ENCODE data around the gene ITGA6. TPM values are rescaled to one million over a fixed set of nuclear protein-coding genes. Genes with fewer than 3 reads are reported as not detected.
A peak's percentile ranks its signal among the peaks of the same experiment; 100 is the strongest.

Gene ITGA6
- polyA plus RNA-seq, 1 experiment: 14.8 TPM

GRCh38 chr2:172464400-172465129 is 37.2 kb downstream of the ITGA6 start:
- no peaks in the 10 kb centered on the region for H3K9me3 ChIP-seq (ENCODE audit: control insufficient read depth, insufficient read depth, low read length)
- ChIA-PET POLR2A (no interaction called here), CTCF (interaction anchor here (0.6 to 6.1 kb wide), 14 partner anchors 9 to 888 kb away, joined by 3 to 88 read pairs (median 4); no protein-coding TSS in a partner anchor)
- H3K27ac ChIP-seq (ENCODE audit: low read depth, low read length): no peak overlapping the region
- no peak for DNase-seq (ENCODE audit: low read depth, low spot score)
- H3K27me3 ChIP-seq (ENCODE audit: control insufficient read depth, insufficient read depth, low read length): no peaks in the 10 kb centered on the region
- H3K4me3 ChIP-seq (ENCODE audit: low read depth, low read length): no peak overlapping the region
- TF ChIP-seq CTCF (IDR thresholded peaks at IDR 0.05; ENCODE audit: low read depth, low read length): no peak

GRCh38 chr2:172465417-172466334 is 38.3 kb downstream of the ITGA6 start:
- Histone ChIP-seq H3K4me3 (ENCODE audit: low read depth, low read length) (peak overlapping the region; percentile 44), H3K27me3 (ENCODE audit: control insufficient read depth, insufficient read depth, low read length) (no peaks in the 10 kb centered on the region), H3K9me3 (ENCODE audit: control insufficient read depth, insufficient read depth, low read length) (no peaks in the 10 kb centered on the region), H3K27ac (ENCODE audit: low read depth, low read length) (no peak overlapping the region)
- POLR2A ChIA-PET: no interaction called here
- CTCF ChIA-PET: interaction anchor here (0.6 to 6.1 kb wide), 40 partner anchors 8 to 946 kb away, joined by 3 to 88 read pairs (median 4); no protein-coding TSS in a partner anchor
- peak; percentile 72 for DNase-seq (ENCODE audit: low read depth, low spot score)
- peak; percentile 86 for TF ChIP-seq CTCF (IDR thresholded peaks at IDR 0.05; ENCODE audit: low read depth, low read length)

- DNase-seq (ENCODE audit: low read depth, low spot score): no peak
- no peaks in the 10 kb centered on the region for H3K9me3 ChIP-seq (ENCODE audit: control insufficient read depth, insufficient read depth, low read length)
- ChIA-PET CTCF (interaction anchor here (0.8 to 6.1 kb wide), 11 partner anchors 8 to 761 kb away, joined by 3 to 88 read pairs (median 5); no protein-coding TSS in a partner anchor), POLR2A (no interaction called here)
- H3K27ac ChIP-seq (ENCODE audit: low read depth, low read length): no peak overlapping the region
- no peak overlapping the region for H3K4me3 ChIP-seq (ENCODE audit: low read depth, low read length)
- H3K27me3 ChIP-seq (ENCODE audit: control insufficient read depth, insufficient read depth, low read length): no peaks in the 10 kb centered on the region
- TF ChIP-seq CTCF (IDR thresholded peaks at IDR 0.05; ENCODE audit: low read depth, low read length): no peak
Measured at GRCh38 chr2:172467382-172467781, 40.0 kb downstream of the ITGA6 start.

- no peak for DNase-seq (ENCODE audit: low read depth, low spot score)
- no peak for TF ChIP-seq CTCF (IDR thresholded peaks at IDR 0.05; ENCODE audit: low read depth, low read length)
- CTCF ChIA-PET: interaction anchor here (0.7 to 1.2 kb wide), 3 partner anchors 9 to 222 kb away, joined by 3 to 6 read pairs (median 6); no protein-coding TSS in a partner anchor
- H3K27ac ChIP-seq (ENCODE audit: low read depth, low read length): no peak overlapping the region
- no peaks in the 10 kb centered on the region for H3K9me3 ChIP-seq (ENCODE audit: control insufficient read depth, insufficient read depth, low read length)
- no peaks in the 10 kb centered on the region for H3K27me3 ChIP-seq (ENCODE audit: control insufficient read depth, insufficient read depth, low read length)
- POLR2A ChIA-PET: no interaction called here
- no peak overlapping the region for H3K4me3 ChIP-seq (ENCODE audit: low read depth, low read length)
Measured at GRCh38 chr2:172470958-172471922, 43.9 kb downstream of the ITGA6 start.

Data from AG04450 (cell line).